ENCODE measurements around the gene WWOX. TPM values are rescaled to one million over a fixed set of nuclear protein-coding genes. Genes with fewer than 3 reads are reported as not detected.

The WWOX gene
- total and polyA plus RNA-seq, 2 of the 8 experiments (the other 6 are each of a cell fraction or from before 2014, with no cell fraction given), result 5.4 to 16.7 TPM

- H2BK12ac ChIP-seq (ENCODE audit: low read depth, low read length), result no peak overlapping the region
- no peak overlapping the region for H2BK15ac ChIP-seq (ENCODE audit: low read length)
- H3K9ac ChIP-seq (replicated peaks in 1 of 4; ENCODE audit: extremely low read depth in 1 of 4, low read depth in 3 of 4, low read length in 3 of 4), result no peak overlapping the region
- no peak overlapping the region for H4K5ac ChIP-seq (ENCODE audit: insufficient read length, low read depth, low read length)
- H2BK5ac ChIP-seq (ENCODE audit: low read depth, low read length), result no peak overlapping the region
- no peak overlapping the region for H3K4me2 ChIP-seq (ENCODE audit: insufficient read depth in 1 of 2, low read depth in 2 of 2, low read length in 2 of 2)
- H3K4me3 ChIP-seq (ENCODE audit: extremely low read depth in 1 of 4, insufficient read depth in 2 of 4, low read depth in 3 of 4, low read length in 4 of 4), result no peak overlapping the region
- no peak overlapping the region for H3K23ac ChIP-seq (ENCODE audit: insufficient read length)
- no peaks in the 10 kb centered on the region for H3K36me3 ChIP-seq (ENCODE audit: control insufficient read depth in 2 of 4, insufficient read depth in 4 of 4, low read length in 3 of 4)
- no peak overlapping the region for H3K14ac ChIP-seq (ENCODE audit: insufficient read length)
- POLR2A ChIA-PET (ENCODE audit: partially characterized antibody), result no interaction called here
- no peak overlapping the region for H4K8ac ChIP-seq (ENCODE audit: extremely low read depth, insufficient read depth, low read length)
- no peak overlapping the region for H3K27ac ChIP-seq (ENCODE audit: low read depth, low read length)
- no peak overlapping the region for H2AFZ ChIP-seq (ENCODE audit: low read length)
- no peak overlapping the region for H3K18ac ChIP-seq (ENCODE audit: extremely low read depth, low read length)
- 99% methylated on average over 8 of the region's 8 CpGs; no CpG with 5 or more reads in 1 of the 2 experiments for WGBS, 2 experiments (ENCODE audit: extremely low coverage in 1 of 2, insufficient coverage in 1 of 2, insufficient read length in 1 of 2, insufficient replicate concordance in 2 of 2, low coverage in 1 of 2, low lambda C conversion rate in 2 of 2, missing lambda C conversion rate in 1 of 2)
- H3K79me2 ChIP-seq (ENCODE audit: control insufficient read depth in 1 of 2, insufficient read depth in 2 of 2, low read length in 2 of 2), result no peaks in the 10 kb centered on the region
- H3K56ac ChIP-seq (replicated peaks; ENCODE audit: insufficient read length, low read depth, low read length), result no peak overlapping the region
- DNase-seq (ENCODE audit: low read depth in 1 of 2, low spot score in 2 of 2), result no peak
- H3K4ac ChIP-seq (replicated peaks; ENCODE audit: insufficient read length, low read depth, low read length), result no peak overlapping the region
- H3K4me1 ChIP-seq (replicated peaks in 1 of 4; ENCODE audit: control insufficient read depth in 3 of 4, insufficient read depth in 4 of 4, low read length in 3 of 4), result no peaks in the 10 kb centered on the region
- no peak overlapping the region for H4K91ac ChIP-seq (replicated peaks; ENCODE audit: insufficient read length, low read length)
- no peaks in the 10 kb centered on the region for H3K79me1 ChIP-seq (ENCODE audit: low read depth, low read length)
- H2AK5ac ChIP-seq (ENCODE audit: low read depth, low read length), result no peak overlapping the region
- no peak for FAIRE-seq
- CTCF ChIA-PET (ENCODE audit: partially characterized antibody), result interaction anchor here (0.7 to 1.0 kb wide), 2 partner anchors 9 to 11 kb away, joined by 3 read pairs; no protein-coding TSS in a partner anchor
- H3K27me3 ChIP-seq (replicated peaks in 1 of 4; ENCODE audit: control insufficient read depth in 3 of 4, extremely low read depth in 1 of 4, insufficient read depth in 3 of 4, low read length in 3 of 4), result no peaks in the 10 kb centered on the region
- H4K20me1 ChIP-seq (replicated peaks in 1 of 2; ENCODE audit: control insufficient read depth in 1 of 2, insufficient read depth in 2 of 2, low read length in 2 of 2), result no peaks in the 10 kb centered on the region
- TF ChIP-seq KDM1A (IDR thresholded peaks at IDR 0.05; ENCODE audit: borderline replicate concordance, low read length), result no peak
- TF ChIP-seq GABPA (IDR thresholded peaks at IDR 0.05; ENCODE audit: borderline replicate concordance, insufficient read depth, low read length), result no peak
- no peak for TF ChIP-seq PHF8 (conservative IDR thresholded peaks at IDR 0.05; ENCODE audit: low read depth, low read length)
- no peak for TF ChIP-seq POLR2AphosphoS5 (IDR thresholded peaks at IDR 0.05; ENCODE audit: low read depth, low read length)
- TF ChIP-seq USF2 (IDR thresholded peaks at IDR 0.05; ENCODE audit: low read length), result no peak
- TF ChIP-seq RNF2 (IDR thresholded peaks at IDR 0.05; ENCODE audit: borderline replicate concordance, low read depth, low read length, missing control alignments, poor library complexity, severe bottlenecking), result no peak
- no peak for TF ChIP-seq MAFK (IDR thresholded peaks at IDR 0.05; ENCODE audit: low read depth, low read length)
- no peak for TF ChIP-seq CREB1 (IDR thresholded peaks at IDR 0.05)
- TF ChIP-seq BRCA1 (IDR thresholded peaks at IDR 0.05; ENCODE audit: low read depth, low read length), result no peak
- TF ChIP-seq CBX5 (IDR thresholded peaks at IDR 0.05; ENCODE audit: low read depth, low read length), result no peak
- TF ChIP-seq NRF1 (IDR thresholded peaks at IDR 0.05; ENCODE audit: low read depth, low read length), result no peak
- TF ChIP-seq RAD21 (IDR thresholded peaks at IDR 0.05 in 1 of 2, conservative IDR thresholded peaks at IDR 0.05 in 1 of 2; ENCODE audit: low read depth in 2 of 2, low read length in 2 of 2), result no peak
- no peak overlapping the region for H2BK20ac ChIP-seq (ENCODE audit: low read length)
- no peak overlapping the region for H2BK120ac ChIP-seq (replicated peaks; ENCODE audit: low read depth, low read length)
- no peaks in the 10 kb centered on the region for H3K23me2 ChIP-seq (ENCODE audit: low read depth, low read length)
- H3K9me3 ChIP-seq (ENCODE audit: insufficient read depth in 2 of 2, low read depth in 1 of 2, low read length in 1 of 2), result no peaks in the 10 kb centered on the region
Measured at GRCh38 chr16:78571434-78571833, 472.0 kb downstream of the WWOX start.

Data from H1 (cell line).